Measurements from ENCODE around the gene PWWP2B. TPM values are rescaled to one million over a fixed set of nuclear protein-coding genes. Genes with fewer than 3 reads are reported as not detected.

PWWP2B gene
- total and polyA plus RNA-seq, 9 of the 15 experiments (the other 6 are each of a cell fraction or from before 2014, with no cell fraction given): 0.07 to 9.2 (median 1.6) TPM; not detected in 1

DNA sequence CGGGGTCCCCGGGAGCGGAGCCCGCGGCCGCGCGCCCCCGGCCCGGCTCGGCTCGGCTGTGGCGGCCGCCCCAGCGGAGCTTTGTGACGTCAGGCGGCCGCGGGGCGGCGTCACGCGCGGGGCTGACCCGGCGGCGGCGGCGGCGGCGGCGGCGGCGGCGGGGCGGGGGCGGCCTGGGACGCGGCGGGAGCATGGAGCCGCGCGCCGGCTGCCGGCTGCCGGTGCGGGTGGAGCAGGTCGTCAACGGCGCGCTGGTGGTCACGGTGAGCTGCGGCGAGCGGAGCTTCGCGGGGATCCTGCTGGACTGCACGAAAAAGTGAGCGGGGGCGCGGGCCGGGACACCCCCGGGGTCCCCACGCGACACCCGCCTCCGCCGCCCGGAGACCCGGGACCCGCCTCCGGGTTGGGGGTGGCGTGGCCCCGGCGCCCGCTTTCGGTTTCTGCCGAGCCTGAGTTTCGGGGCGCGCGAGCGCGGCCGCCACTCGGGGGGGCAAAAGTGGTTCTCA is at the start of gene PWWP2B (continued):
- TF ChIP-seq PHF8 (IDR thresholded peaks at IDR 0.05; ENCODE audit: borderline replicate concordance, low read length): peak; percentile 51; the same call in 1 of the 2 replicates
- TF ChIP-seq BMI1 (IDR thresholded peaks at IDR 0.05; ENCODE audit: low read length): no peak
- no peak for TF ChIP-seq ZFP30 (CRISPR knock-in tag; IDR thresholded peaks at IDR 0.05; ENCODE audit: borderline replicate concordance)
- TF ChIP-seq, protein P1, sequence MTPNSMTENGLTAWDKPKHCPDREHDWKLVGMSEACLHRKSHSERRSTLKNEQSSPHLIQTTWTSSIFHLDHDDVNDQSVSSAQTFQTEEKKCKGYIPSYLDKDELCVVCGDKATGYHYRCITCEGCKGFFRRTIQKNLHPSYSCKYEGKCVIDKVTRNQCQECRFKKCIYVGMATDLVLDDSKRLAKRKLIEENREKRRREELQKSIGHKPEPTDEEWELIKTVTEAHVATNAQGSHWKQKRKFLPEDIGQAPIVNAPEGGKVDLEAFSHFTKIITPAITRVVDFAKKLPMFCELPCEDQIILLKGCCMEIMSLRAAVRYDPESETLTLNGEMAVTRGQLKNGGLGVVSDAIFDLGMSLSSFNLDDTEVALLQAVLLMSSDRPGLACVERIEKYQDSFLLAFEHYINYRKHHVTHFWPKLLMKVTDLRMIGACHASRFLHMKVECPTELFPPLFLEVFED (CRISPR knock-in tag; conservative IDR thresholded peaks at IDR 0.05): no peak
- peak; percentile 8; the same call in 1 of the 2 replicates for TF ChIP-seq ZBTB7A (IDR thresholded peaks at IDR 0.05; ENCODE audit: borderline replicate concordance, control insufficient read depth, low read depth, low read length)
- TF ChIP-seq, protein P2, sequence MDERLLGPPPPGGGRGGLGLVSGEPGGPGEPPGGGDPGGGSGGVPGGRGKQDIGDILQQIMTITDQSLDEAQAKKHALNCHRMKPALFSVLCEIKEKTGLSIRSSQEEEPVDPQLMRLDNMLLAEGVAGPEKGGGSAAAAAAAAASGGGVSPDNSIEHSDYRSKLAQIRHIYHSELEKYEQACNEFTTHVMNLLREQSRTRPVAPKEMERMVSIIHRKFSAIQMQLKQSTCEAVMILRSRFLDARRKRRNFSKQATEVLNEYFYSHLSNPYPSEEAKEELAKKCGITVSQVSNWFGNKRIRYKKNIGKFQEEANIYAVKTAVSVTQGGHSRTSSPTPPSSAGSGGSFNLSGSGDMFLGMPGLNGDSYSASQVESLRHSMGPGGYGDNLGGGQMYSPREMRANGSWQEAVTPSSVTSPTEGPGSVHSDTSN (CRISPR knock-in tag; IDR thresholded peaks at IDR 0.05; ENCODE audit: low read depth): no peak
- TF ChIP-seq, protein P2 (tag; conservative IDR thresholded peaks at IDR 0.05; ENCODE audit: low read depth): no peak
- TF ChIP-seq, protein P3, sequence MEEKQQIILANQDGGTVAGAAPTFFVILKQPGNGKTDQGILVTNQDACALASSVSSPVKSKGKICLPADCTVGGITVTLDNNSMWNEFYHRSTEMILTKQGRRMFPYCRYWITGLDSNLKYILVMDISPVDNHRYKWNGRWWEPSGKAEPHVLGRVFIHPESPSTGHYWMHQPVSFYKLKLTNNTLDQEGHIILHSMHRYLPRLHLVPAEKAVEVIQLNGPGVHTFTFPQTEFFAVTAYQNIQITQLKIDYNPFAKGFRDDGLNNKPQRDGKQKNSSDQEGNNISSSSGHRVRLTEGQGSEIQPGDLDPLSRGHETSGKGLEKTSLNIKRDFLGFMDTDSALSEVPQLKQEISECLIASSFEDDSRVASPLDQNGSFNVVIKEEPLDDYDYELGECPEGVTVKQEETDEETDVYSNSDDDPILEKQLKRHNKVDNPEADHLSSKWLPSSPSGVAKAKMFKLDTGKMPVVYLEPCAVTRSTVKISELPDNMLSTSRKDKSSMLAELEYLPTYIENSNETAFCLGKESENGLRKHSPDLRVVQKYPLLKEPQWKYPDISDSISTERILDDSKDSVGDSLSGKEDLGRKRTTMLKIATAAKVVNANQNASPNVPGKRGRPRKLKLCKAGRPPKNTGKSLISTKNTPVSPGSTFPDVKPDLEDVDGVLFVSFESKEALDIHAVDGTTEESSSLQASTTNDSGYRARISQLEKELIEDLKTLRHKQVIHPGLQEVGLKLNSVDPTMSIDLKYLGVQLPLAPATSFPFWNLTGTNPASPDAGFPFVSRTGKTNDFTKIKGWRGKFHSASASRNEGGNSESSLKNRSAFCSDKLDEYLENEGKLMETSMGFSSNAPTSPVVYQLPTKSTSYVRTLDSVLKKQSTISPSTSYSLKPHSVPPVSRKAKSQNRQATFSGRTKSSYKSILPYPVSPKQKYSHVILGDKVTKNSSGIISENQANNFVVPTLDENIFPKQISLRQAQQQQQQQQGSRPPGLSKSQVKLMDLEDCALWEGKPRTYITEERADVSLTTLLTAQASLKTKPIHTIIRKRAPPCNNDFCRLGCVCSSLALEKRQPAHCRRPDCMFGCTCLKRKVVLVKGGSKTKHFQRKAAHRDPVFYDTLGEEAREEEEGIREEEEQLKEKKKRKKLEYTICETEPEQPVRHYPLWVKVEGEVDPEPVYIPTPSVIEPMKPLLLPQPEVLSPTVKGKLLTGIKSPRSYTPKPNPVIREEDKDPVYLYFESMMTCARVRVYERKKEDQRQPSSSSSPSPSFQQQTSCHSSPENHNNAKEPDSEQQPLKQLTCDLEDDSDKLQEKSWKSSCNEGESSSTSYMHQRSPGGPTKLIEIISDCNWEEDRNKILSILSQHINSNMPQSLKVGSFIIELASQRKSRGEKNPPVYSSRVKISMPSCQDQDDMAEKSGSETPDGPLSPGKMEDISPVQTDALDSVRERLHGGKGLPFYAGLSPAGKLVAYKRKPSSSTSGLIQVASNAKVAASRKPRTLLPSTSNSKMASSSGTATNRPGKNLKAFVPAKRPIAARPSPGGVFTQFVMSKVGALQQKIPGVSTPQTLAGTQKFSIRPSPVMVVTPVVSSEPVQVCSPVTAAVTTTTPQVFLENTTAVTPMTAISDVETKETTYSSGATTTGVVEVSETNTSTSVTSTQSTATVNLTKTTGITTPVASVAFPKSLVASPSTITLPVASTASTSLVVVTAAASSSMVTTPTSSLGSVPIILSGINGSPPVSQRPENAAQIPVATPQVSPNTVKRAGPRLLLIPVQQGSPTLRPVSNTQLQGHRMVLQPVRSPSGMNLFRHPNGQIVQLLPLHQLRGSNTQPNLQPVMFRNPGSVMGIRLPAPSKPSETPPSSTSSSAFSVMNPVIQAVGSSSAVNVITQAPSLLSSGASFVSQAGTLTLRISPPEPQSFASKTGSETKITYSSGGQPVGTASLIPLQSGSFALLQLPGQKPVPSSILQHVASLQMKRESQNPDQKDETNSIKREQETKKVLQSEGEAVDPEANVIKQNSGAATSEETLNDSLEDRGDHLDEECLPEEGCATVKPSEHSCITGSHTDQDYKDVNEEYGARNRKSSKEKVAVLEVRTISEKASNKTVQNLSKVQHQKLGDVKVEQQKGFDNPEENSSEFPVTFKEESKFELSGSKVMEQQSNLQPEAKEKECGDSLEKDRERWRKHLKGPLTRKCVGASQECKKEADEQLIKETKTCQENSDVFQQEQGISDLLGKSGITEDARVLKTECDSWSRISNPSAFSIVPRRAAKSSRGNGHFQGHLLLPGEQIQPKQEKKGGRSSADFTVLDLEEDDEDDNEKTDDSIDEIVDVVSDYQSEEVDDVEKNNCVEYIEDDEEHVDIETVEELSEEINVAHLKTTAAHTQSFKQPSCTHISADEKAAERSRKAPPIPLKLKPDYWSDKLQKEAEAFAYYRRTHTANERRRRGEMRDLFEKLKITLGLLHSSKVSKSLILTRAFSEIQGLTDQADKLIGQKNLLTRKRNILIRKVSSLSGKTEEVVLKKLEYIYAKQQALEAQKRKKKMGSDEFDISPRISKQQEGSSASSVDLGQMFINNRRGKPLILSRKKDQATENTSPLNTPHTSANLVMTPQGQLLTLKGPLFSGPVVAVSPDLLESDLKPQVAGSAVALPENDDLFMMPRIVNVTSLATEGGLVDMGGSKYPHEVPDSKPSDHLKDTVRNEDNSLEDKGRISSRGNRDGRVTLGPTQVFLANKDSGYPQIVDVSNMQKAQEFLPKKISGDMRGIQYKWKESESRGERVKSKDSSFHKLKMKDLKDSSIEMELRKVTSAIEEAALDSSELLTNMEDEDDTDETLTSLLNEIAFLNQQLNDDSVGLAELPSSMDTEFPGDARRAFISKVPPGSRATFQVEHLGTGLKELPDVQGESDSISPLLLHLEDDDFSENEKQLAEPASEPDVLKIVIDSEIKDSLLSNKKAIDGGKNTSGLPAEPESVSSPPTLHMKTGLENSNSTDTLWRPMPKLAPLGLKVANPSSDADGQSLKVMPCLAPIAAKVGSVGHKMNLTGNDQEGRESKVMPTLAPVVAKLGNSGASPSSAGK (IDR thresholded peaks at IDR 0.05): no peak
- peak; percentile 47; the same call in 1 of the 2 replicates for TF ChIP-seq RBFOX2 (IDR thresholded peaks at IDR 0.05; ENCODE audit: low read depth, low read length)
- TF ChIP-seq ETV5 (CRISPR knock-in tag; IDR thresholded peaks at IDR 0.05; ENCODE audit: low read depth): no peak
- TF ChIP-seq RB1 (IDR thresholded peaks at IDR 0.05; ENCODE audit: low read depth): peak; percentile 17; the same call in 1 of the 2 replicates

Data from K562 (cell line).